ENCODE measurements around the gene HOPX. TPM values are rescaled to one million over a fixed set of nuclear protein-coding genes. Genes with fewer than 3 reads are reported as not detected.

The HOPX gene
- total and polyA plus RNA-seq, 2 of the 8 experiments (the other 6 are each of a cell fraction or from before 2014, with no cell fraction given): not detected

GRCh38 chr4:56630876-56631666 lies 50.0 kb downstream of the HOPX start:
- H3K79me2 ChIP-seq (ENCODE audit: control insufficient read depth in 1 of 2, insufficient read depth in 2 of 2, low read length in 2 of 2): no peaks in the 10 kb centered on the region
- ChIA-PET POLR2A (ENCODE audit: partially characterized antibody) (no interaction called here), CTCF (ENCODE audit: partially characterized antibody) (interaction anchor here (0.9 to 3.5 kb wide), 2 partner anchors 16 to 19 kb away, joined by 4 to 10 read pairs; no protein-coding TSS in a partner anchor)
- DNase-seq (ENCODE audit: low read depth in 1 of 2, low spot score in 2 of 2) (no peak), FAIRE-seq (no peak)
- H3K36me3 ChIP-seq (ENCODE audit: control insufficient read depth in 2 of 4, insufficient read depth in 4 of 4, low read length in 3 of 4): no peaks in the 10 kb centered on the region
- H3K27ac ChIP-seq (ENCODE audit: low read depth, low read length): no peak overlapping the region
- no peak overlapping the region for H2BK12ac ChIP-seq (ENCODE audit: low read depth, low read length)
- no peak overlapping the region for H3K9ac ChIP-seq (replicated peaks in 1 of 4; ENCODE audit: extremely low read depth in 1 of 4, low read depth in 3 of 4, low read length in 3 of 4)
- H2BK15ac ChIP-seq (ENCODE audit: low read length): no peak overlapping the region
- no peak overlapping the region for H3K4me3 ChIP-seq (ENCODE audit: extremely low read depth in 1 of 4, insufficient read depth in 2 of 4, low read depth in 3 of 4, low read length in 4 of 4)
- WGBS, 2 experiments (ENCODE audit: extremely low coverage in 1 of 2, insufficient coverage in 1 of 2, insufficient read length in 1 of 2, insufficient replicate concordance in 2 of 2, low coverage in 1 of 2, low lambda C conversion rate in 2 of 2, missing lambda C conversion rate in 1 of 2): 89% methylated on average over 5 of the region's 5 CpGs; no CpG with 5 or more reads in 1 of the 2 experiments
- no peaks in the 10 kb centered on the region for H3K4me1 ChIP-seq (replicated peaks in 1 of 4; ENCODE audit: control insufficient read depth in 3 of 4, insufficient read depth in 4 of 4, low read length in 3 of 4)
- no peaks in the 10 kb centered on the region for H4K20me1 ChIP-seq (replicated peaks in 1 of 2; ENCODE audit: control insufficient read depth in 1 of 2, insufficient read depth in 2 of 2, low read length in 2 of 2)
- H2BK5ac ChIP-seq (ENCODE audit: low read depth, low read length): no peak overlapping the region
- H4K5ac ChIP-seq (ENCODE audit: insufficient read length, low read depth, low read length): no peak overlapping the region
- no peak overlapping the region for H3K14ac ChIP-seq (ENCODE audit: insufficient read length)
- no peaks in the 10 kb centered on the region for H3K23me2 ChIP-seq (ENCODE audit: low read depth, low read length)
- no peak overlapping the region for H2BK120ac ChIP-seq (replicated peaks; ENCODE audit: low read depth, low read length)
- no peak overlapping the region for H3K4ac ChIP-seq (replicated peaks; ENCODE audit: insufficient read length, low read depth, low read length)
- no peak overlapping the region for H3K23ac ChIP-seq (ENCODE audit: insufficient read length)
- no peak overlapping the region for H4K91ac ChIP-seq (replicated peaks; ENCODE audit: insufficient read length, low read length)
- no peak overlapping the region for H4K8ac ChIP-seq (ENCODE audit: extremely low read depth, insufficient read depth, low read length)
- no peaks in the 10 kb centered on the region for H3K79me1 ChIP-seq (ENCODE audit: low read depth, low read length)
- no peak overlapping the region for H2BK20ac ChIP-seq (ENCODE audit: low read length)
- H3K56ac ChIP-seq (replicated peaks; ENCODE audit: insufficient read length, low read depth, low read length): no peak overlapping the region
- H3K18ac ChIP-seq (ENCODE audit: extremely low read depth, low read length): no peak overlapping the region
- peaks cover 1 to 16% of the 10 kb centered on the region in 2 experiments; a peak in 3 of 4 replicates for H3K9me3 ChIP-seq (ENCODE audit: insufficient read depth in 2 of 2, low read depth in 1 of 2, low read length in 1 of 2)
- no peak overlapping the region for H3K4me2 ChIP-seq (ENCODE audit: insufficient read depth in 1 of 2, low read depth in 2 of 2, low read length in 2 of 2)
- H2AK5ac ChIP-seq (ENCODE audit: low read depth, low read length): no peak overlapping the region
- no peak overlapping the region for H2AFZ ChIP-seq (ENCODE audit: low read length)
- H3K27me3 ChIP-seq (replicated peaks in 1 of 4; ENCODE audit: control insufficient read depth in 3 of 4, extremely low read depth in 1 of 4, insufficient read depth in 3 of 4, low read length in 3 of 4): no peaks in the 10 kb centered on the region; a peak in 1 of 7 replicates
- TF ChIP-seq NRF1 (IDR thresholded peaks at IDR 0.05; ENCODE audit: low read depth, low read length) (no peak), BRCA1 (IDR thresholded peaks at IDR 0.05; ENCODE audit: low read depth, low read length) (no peak), RAD21 (IDR thresholded peaks at IDR 0.05 in 1 of 2, conservative IDR thresholded peaks at IDR 0.05 in 1 of 2; ENCODE audit: low read depth in 2 of 2, low read length in 2 of 2) (no peak), KDM1A (IDR thresholded peaks at IDR 0.05; ENCODE audit: borderline replicate concordance, low read length) (no peak), ATF3 (IDR thresholded peaks at IDR 0.05; ENCODE audit: insufficient read depth, low read depth, low read length) (no peak), SP1 (IDR thresholded peaks at IDR 0.05; ENCODE audit: low read depth, low read length) (no peak), SIN3A (conservative IDR thresholded peaks at IDR 0.05 in 1 of 2, IDR thresholded peaks at IDR 0.05 in 1 of 2; ENCODE audit: low read depth in 1 of 2, low read length in 2 of 2) (no peak), KDM5A (IDR thresholded peaks at IDR 0.05; ENCODE audit: low read length) (no peak), CBX5 (IDR thresholded peaks at IDR 0.05; ENCODE audit: low read depth, low read length) (no peak), CHD2 (IDR thresholded peaks at IDR 0.05; ENCODE audit: low read length) (no peak), BACH1 (IDR thresholded peaks at IDR 0.05; ENCODE audit: low read length) (no peak), ASH2L (IDR thresholded peaks at IDR 0.05; ENCODE audit: low read length) (no peak), JUND (IDR thresholded peaks at IDR 0.05; ENCODE audit: low read length) (no peak)

All from H1 (cell line).